Endometrial microvascular endothelial cells (primary cell): ENCODE data around the gene ATAD3C. TPM values are rescaled to one million over a fixed set of nuclear protein-coding genes. Genes with fewer than 3 reads are reported as not detected.
"Not testable (repeated sequence)": the region's sequence is repeated elsewhere in the genome, so short reads cannot be mapped to it uniquely, and the experiment has no call there.

Experiments used
- in situ Hi-C: cut with HindIII; loops from 2 replicates; pipeline ENCODE4 v1.10.0; 2017; ENCODE audit warnings: low sequenced_read_pairs, low pct_unique_long_range_greater_than_20kb; ENCODE audit errors: inconsistent ontology term
- total RNA-seq: library from RNA; depleted of rRNA; stranded (reverse); fragments of >200 nt; gene quantifications from one replicate; pipeline ENCODE4 v1.2.3, GENCODE V29; 2015; ENCODE audit errors: inconsistent ontology term

The ATAD3C gene
- total RNA-seq, 1 donor from 2014 or later, result under 0.01 TPM

DNA sequence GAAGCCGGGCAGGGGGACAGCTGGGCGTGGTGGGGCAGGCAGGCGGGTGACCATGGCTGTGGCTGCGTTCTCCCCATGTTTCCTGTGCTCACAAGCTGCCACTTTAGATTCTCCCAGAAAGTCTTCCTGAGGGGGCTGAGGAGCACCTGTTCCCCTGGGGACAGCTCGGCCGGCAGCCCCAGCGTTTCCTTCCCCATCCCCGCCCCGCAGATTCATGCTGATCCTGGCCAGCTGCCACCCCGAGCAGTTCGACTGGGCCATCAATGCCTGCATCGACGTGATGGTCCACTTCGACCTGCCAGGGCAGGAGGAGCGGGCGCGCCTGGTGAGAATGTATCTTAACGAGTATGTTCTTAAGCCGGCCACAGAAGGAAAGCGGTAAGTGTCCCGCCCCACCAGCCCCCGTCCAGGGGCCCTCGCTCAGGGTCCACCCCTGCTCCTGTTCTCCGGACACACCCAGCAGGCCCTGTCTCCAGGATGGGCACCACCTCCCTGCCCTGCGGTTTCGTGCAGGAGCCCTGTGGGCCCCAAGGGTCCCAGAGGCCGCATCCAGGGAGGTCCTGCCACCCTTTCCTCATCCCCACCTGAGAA is 11.1 kb downstream of the ATAD3C start:
- in situ Hi-C loops, result no loop called here

GRCh38 chr1:1461721-1462317 is 12.3 kb downstream of the ATAD3C start:
- in situ Hi-C loops, result no loop called here

DNA sequence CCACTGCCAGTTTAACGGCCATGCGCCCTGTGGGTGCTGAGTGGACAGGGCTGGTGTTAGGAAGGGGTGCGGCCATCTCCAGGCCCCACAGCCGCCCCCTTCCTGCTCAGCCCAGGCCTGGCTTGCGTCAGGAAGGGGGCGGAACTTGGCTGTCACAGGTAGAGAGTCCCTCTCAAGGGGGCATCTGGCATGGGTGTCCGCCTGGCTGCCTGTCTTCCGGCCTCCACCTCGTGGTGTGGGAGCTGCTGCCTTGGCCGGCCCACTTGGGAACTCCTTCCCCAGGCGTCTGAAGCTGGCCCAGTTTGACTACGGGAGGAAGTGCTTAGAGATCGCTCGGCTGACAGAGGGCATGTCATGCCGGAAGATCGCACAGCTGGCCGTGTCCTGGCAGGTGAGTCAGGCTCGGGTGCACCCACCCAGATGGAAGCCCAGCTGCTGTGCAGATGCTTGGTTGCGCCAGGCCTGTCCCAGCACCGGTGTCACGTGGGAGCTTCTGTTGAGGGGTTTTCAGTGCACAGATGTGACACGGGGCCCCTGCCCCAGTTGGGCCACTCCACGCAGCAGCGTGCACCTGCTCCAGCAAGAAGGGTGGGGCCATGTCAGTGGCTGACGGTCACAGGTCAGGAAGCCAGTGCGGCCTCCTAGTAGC is 13.0 kb downstream of the ATAD3C start:
- in situ Hi-C loops, result no loop called here

DNA sequence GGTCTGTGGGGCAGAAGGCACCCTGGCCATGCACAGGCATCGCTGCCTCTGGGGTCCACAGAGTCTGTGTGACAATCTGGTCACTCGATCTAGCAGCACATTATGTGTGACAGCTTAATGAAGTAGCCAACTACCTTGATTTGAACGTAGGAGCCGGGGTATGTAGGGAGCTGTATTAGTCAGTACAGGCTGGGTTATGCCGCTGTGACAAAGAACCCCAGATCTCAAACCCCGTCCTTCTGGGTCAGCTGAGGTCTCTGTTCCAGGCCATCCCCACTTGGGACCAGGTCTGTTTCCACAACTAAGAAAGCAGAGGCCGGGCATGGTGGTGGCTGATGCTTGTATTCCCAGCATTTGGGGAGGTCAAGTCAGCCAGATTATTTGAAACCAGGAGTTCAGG is 13.8 kb downstream of the ATAD3C start:
- in situ Hi-C loops, result no loop called here

DNA sequence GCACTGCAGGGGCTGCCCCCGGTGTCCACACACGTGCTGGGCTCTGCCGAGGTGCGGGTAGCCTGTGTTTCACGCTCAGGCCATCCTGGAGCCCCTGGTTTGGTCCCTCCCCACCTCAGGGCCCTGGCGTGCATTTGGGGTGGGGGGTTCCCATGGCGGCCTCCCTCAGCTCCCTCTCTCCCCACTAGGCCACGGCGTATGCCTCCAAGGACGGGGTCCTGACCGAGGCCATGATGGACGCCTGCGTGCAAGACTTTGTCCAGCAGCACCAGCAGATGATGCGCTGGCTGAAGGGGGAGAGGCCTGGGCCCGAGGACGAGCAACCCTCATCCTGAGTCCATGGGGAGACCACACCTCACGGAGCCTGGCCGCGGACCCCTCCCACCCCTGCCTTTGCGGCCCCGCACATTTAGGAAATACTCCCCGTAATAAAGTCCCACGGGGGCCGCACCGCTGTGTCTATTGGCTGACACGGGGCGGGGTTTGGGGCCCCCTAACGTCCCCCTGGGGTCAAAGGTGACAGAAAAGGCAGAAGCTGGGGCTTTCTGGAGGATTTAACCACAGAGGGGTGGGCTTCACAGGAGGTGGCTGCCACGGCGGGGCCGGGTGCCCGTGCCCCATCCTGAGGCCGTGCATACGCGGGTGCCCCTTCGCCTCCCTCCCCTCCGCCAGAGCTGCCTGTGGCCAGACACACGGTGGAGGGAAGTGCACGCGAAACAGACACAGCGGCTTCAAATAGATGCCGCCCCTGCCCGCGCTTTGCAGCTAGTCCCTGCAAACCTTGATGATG is 18.9 kb downstream of the ATAD3C start:
- in situ Hi-C loops, result not testable (repeated sequence)

GRCh38 chr1:1470626-1471388 is 21.3 kb downstream of the ATAD3C start:
- in situ Hi-C loops, result no loop called here

DNA sequence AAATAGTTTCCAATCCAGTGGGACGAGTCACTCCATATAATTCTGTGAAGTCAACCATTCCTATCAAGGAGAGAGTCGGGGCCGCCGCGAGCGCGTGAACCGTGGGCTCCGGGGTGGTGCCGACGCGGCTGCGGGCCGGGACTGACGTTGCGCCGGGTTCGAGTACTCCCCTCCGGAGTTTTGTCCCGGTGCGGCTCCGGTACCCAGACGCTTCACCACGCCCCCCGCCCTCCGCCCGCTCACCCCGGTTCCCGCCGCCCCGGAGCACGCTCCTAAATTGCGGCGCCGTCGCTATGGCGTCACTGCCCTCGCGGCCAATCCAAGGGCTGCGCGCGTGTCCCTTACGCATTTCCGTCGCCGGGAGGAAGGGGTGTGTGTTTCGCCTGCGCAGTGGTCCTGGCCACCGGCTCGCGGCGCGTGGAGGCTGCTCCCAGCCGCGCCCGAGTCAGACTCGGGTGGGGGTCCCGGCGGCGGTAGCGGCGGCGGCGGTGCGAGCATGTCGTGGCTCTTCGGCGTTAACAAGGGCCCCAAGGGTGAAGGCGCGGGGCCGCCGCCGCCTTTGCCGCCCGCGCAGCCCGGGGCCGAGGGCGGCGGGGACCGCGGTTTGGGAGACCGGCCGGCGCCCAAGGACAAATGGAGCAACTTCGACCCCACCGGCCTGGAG is 22.0 kb downstream of the ATAD3C start, which contains the start of gene ATAD3B:
TSS of gene ATAD3B (plus strand) at position 377 of the 664 bp plus-strand sequence. CDS start at position 497, 120 bp downstream.
- in situ Hi-C loops, result no loop called here

- in situ Hi-C loops, result not testable (repeated sequence)
Observed at GRCh38 chr1:1472053-1472876, 22.8 kb downstream of the ATAD3C start.

GRCh38 chr1:1476011-1476410 is 26.5 kb downstream of the ATAD3C start:
- in situ Hi-C loops, result not testable (repeated sequence)

DNA sequence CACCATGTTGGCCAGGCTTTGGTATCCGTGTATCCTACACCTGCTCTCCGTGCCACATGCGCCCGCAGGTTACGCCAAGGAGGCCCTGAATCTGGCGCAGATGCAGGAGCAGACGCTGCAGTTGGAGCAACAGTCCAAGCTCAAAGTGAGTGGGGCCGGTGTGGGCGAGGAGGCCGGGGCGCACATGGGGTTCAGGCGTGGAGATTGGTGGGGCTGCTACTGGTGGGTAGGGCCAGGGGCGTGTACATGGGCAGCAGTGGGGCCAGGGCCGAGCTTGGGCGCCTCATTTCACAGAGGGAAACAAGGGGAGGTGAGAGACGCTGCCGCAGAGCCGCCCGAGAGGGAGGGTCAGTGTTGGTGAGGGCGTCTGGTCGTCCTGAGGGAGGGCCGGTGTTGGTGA is 27.7 kb downstream of the ATAD3C start:
- in situ Hi-C loops, result no loop called here

GRCh38 chr1:1479547-1480487 is 30.3 kb downstream of the ATAD3C start:
- in situ Hi-C loops, result no loop called here

- in situ Hi-C loops, result not testable (repeated sequence)
Observed at GRCh38 chr1:1480488-1480867, 31.0 kb downstream of the ATAD3C start.

DNA sequence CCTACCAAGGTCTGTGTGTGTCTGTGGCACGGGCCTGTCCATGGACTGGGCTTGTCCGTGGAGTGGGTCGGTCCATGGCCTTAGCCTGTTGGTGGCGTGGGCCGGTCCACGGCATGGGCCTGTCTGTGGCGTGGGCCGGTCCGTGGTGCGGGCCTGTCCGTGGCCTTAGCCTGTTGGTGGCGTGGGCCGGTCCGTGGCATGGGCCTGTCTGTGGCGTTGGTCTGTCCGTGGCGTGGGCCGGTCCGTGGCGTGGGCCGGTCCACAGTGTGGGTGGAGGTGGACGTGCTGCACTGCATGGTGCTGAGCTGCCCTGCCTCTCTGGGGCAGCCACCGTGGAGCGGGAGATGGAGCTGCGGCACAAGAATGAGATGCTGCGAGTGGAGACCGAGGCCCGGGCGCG is 32.3 kb downstream of the ATAD3C start:
- in situ Hi-C loops, result not testable (repeated sequence)

DNA sequence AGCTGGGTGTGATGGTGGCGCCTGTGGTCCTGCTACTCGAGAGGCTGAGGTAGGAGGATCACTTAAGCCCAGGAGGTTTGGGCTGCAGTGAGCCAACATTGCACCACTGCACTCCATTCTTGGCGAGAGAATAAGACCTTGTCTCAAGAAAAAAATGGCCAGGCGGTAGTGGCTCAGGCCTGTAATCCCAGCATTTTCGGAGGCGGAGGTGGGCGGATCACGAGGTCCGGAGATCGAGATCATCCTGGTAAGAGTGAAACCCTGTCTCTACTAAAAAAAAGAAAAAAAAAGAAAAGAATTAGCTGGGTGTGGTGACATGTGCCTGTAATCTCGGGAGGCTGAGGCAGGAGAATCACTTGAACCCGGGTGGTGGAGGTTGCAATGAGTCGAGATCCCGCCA is 33.4 kb downstream of the ATAD3C start:
- in situ Hi-C loops, result no loop called here

- in situ Hi-C loops, result no loop called here
Observed at GRCh38 chr1:1483714-1484113, 34.2 kb downstream of the ATAD3C start.

- in situ Hi-C loops, result not testable (repeated sequence)
Observed at GRCh38 chr1:1484976-1485750, 35.7 kb downstream of the ATAD3C start.
